Measurements from ENCODE around the gene GDPGP1.
"Not testable (repeated sequence)": the region's sequence is repeated elsewhere in the genome, so short reads cannot be mapped to it uniquely, and the experiment has no call there.

Gene GDPGP1, protein sequence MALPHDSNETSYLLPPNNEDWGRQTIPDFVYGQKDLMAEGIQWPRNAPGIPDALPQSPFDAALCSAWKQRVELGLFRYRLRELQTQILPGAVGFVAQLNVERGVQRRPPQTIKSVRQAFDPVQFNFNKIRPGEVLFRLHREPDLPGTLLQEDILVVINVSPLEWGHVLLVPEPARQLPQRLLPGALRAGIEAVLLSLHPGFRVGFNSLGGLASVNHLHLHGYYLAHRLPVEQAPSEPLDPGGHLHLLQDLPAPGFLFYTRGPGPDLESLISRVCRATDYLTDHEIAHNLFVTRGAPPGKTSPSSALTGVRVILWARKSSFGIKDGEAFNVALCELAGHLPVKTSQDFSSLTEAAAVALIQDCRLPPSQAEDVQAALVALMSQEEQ

DNA sequence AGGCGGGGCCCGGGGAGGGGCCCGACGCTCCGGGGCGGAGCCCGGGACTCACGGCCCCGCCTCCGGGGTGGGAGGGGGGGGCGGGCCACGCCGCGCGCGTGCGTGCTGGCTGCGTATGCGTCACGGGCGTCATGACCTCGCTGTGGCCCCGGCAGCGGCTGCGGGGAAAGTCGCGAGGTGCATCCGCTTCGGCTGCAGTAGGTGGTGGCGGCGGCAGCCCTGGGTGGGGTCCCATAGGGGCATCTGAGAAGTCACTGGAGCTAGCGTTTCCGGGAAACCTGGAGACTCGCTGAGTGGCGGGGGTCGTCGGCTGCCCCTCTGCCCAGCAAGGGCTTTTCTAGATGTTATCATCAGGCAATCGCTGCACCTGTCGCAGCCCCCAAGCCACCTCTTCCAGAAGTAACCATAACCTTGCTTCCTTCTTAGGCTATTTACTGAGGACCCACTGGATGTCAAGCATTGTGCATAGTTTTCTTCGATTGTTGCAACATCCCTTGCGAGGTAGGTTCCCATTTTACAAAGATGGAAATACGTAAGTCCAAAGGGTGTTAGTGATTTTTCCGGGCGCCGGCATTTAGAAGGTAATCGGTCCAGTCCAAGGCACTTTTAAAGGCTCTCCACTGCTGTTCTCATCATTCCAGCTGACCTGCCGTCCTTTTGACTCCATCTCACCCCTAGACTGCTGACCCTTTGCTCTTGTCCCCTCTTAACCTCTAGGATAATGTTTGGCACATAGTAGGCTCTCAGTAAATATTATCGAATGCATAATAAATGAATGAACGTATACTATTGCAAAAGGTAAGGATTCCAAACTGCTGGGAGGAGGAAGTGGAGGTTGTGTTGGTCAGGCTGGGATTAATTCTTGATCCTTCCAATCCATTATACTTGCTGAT is at the start of gene GDPGP1:
Gene GDPGP1 (plus strand): TSS at position 114 of the 893 bp plus-strand sequence. CDS start 6,700 bp downstream, outside the sequence.
- no peak for DNase-seq

- peak; percentile 79 for DNase-seq
Measured at GRCh38 chr15:90184786-90185704, 49.0 kb upstream of the GDPGP1 start.

- DNase-seq: no peak
Measured at GRCh38 chr15:90187257-90187868, 46.6 kb upstream of the GDPGP1 start.

DNA sequence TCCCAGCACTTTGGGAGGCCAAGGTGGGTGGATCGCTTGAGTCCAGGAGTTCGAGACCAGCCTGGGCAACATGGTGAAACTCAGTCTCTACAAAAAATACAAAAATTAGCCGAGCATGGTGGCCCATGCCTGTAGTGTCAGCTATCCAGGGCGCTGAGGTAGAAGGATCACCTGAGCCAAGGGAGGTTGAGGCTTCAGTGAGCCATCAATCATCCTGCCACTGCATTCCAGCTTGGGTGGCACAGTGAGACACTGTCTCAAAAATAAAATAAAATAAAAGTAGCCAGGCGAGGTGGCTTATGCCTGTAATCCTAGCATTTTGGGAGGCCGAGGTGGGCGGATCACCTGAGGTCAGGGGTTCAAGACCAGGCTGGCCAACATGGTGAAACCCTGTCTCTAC is 45.9 kb upstream of the GDPGP1 start:
- DNase-seq: not testable (repeated sequence)

- no peak for DNase-seq
Measured at GRCh38 chr15:90188914-90189748, 44.9 kb upstream of the GDPGP1 start.

DNA sequence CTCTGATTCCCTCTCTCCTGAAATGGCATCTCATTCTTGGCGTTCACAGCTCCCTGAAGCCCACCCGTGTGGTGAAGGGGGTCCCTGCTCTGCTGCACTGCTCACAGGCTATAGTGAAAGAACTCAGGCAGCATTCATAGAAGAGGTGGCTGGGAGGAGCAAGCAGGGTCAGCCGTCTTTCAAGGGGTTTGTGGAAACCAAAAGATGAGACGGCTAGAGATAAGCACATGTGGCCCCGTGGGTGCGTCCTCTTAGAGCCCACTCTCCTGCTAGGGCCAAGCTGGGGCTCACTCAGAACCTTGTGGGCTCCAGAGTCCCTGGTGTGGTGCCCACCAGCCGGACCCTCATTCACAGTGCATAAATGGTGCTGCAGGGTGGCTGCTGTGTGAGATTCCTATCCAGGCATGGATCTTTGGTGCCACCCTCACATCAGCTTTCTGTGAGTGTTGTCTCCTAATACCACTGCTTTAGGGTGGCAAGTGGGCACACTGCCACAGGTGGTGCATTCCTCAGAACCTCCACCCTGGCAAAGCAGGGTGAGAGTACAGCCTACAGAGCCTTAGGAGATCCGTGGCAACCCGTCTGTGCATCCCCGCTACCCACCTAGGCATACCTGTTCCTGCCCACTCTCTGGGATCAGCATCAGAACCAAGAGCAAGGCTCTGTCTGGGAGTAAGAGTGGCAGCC is 44.1 kb upstream of the GDPGP1 start:
- DNase-seq: no peak

DNA sequence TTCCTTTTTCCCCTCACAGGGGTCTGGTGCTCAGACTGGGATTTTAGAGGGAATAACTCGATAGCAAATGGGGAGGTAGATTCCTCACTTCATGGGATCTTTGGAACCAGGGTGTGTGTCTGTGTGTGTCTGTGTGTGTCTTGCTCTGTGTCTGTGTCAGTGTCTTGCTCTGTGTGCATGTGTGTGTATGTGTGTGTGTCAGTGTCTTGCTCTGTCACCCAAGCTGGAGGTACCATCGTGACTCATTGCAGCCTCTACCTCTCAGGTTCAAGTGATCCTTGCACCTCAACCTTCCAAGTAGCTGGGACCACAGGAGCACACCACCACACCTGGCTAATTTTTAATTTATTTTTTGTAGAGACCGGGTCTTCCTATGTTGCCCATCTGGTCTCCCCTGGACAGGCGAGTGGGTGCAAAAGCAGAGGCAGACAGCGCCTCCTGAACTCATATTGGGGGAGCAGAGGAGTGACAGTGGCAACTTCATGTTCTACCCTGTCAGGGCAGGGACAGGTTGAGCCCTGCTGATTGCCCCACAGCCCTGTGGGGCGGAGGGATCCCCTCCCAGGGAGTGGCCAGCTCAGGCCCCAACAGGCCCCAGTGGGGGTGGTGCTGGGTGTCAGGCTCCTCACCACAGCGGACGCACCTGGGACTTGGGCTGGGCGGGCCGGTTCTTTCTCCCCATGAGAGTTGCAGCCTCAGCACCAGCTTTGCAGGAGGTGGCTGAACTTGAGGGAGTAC is 43.2 kb upstream of the GDPGP1 start:
- DNase-seq: no peak

GRCh38 chr15:90191344-90191687 is 42.7 kb upstream of the GDPGP1 start:
- no peak for DNase-seq

GRCh38 chr15:90191794-90192509 is 42.1 kb upstream of the GDPGP1 start:
- no peak for DNase-seq

- DNase-seq: no peak
Measured at GRCh38 chr15:90192961-90193786, 40.8 kb upstream of the GDPGP1 start.

DNA sequence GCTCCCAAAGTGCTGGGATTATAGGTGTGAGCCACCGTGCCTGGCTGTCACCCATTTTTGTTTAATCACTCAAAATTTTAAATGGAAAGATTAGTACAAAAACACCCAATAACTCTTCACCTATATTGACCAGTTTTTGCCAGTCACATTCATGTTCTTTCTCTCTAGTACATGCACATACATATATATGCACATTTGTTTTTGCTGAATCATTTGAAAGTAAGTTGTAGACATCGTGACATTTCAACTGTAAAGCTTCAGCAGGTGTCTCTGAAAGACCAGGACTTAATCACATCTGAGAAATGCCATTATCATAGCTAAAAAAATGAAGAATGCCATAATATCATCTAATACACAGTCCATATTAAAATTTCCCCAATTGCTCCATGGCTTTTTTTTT is 39.4 kb upstream of the GDPGP1 start:
- DNase-seq: no peak

DNA sequence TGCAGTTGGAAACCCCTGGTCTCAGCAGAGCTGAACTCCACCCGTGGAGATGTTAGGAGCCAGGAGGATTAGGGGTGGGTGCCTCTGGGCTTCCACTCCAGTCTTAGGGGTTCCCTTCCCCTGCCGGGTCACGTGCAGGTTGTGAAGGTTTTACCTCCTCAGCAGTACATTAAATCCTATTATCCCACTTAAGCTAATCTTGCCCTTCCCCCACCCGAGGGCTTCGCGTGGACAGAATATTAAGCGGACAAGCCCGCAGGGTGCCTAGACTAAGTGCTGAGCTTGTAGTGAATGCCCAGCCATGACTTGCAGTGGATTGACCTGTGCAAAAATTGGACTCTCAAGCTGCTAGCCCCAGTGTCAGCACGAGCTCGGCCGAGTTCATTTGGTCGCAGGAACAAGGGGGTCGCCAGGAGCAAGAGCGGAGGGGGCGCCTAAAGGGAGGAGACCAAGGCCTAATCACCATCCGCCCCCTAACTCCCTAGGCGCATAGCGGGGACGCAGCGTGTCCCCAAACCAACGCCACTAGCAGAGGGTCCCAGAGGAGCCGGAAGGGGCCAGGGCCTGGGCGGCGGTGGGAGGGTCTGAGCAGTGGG is 33.4 kb upstream of the GDPGP1 start:
- DNase-seq: no peak

DNA sequence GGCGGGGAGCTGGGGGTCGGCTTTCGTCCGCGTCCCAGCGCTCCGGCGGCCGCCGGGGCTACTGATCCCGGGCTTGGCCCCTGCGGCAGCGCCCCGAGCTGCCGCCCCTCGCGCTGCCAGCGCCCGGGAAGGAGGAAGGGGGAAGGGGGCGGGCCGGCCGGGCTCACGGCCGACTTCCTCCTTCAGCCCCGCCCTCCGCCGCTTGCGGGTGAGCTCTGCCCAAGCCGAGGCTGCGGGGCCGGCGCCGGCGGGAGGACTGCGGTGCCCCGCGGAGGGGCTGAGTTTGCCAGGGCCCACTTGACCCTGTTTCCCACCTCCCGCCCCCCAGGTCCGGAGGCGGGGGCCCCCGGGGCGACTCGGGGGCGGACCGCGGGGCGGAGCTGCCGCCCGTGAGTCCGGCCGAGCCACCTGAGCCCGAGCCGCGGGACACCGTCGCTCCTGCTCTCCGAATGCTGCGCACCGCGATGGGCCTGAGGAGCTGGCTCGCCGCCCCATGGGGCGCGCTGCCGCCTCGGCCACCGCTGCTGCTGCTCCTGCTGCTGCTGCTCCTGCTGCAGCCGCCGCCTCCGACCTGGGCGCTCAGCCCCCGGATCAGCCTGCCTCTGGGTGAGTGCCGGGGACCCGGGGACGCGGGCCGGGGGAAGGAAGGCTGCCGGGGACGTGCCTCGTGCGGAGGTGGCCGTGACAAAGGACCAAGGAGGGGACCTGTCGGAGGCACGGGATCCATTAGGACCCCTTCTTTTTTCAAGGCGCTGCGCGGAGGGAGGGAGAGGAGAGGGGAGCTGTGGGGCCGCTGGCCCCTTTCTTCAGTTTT is 32.7 kb upstream of the GDPGP1 start, which contains the start of gene SEMA4B:
Gene SEMA4B (plus strand): TSS at position 201 of the 814 bp plus-strand sequence. CDS start 249 bp downstream, at position 450.
- DNase-seq: peak; percentile 84

GRCh38 chr15:90201944-90202375 is 32.0 kb upstream of the GDPGP1 start:
- peak; percentile 70 for DNase-seq

DNA sequence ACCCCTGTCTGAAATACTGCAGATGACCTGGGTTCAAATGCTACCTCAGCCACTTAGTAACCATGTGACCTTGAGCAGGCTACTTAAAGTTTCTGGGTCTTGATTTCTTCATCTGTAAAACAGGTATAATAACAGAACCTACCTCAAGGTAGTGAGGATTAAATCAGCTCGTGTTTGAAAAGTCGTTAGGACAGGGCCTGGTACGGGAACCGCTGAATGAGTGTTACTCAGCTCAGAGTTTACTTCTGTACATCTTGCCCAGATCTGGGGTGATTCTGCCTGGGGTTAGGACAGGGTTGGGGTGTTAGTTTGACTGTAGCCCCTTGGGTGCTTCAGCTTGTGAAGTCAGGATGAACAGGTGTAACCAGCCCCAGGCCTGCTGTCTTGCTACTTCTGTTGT is 31.1 kb upstream of the GDPGP1 start:
- DNase-seq: no peak

DNA sequence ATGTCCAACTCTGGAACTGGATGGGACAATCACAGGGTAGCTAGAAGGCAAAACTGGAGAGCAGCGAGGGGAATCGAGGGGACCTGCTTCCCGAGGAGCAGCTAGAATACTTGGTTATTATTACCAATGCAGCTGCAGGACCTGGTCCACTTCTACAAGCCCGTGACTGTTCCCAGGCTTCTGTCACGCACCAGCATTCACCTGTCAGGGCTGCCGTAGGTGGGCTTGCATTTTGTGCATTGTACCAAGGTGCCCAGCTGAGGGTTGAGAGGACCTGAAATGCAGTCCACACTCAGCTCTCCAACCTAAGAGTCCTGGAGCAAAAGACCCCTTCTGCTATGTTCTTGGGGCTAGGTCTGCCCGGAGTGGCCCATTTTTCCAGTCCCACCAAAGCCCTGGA is 30.5 kb upstream of the GDPGP1 start:
- no peak for DNase-seq

- DNase-seq: peak; percentile 34
Measured at GRCh38 chr15:90203922-90204321, 30.1 kb upstream of the GDPGP1 start.
